Stromal cell of bone marrow (primary cell): Measurements from ENCODE around the gene BBS9.

Experiments used
- DNase-seq: peaks from one replicate; pipeline ENCODE4 v3.0.0-alpha.2; 2012; ENCODE audit warnings: low read depth

BBS9 gene

DNA sequence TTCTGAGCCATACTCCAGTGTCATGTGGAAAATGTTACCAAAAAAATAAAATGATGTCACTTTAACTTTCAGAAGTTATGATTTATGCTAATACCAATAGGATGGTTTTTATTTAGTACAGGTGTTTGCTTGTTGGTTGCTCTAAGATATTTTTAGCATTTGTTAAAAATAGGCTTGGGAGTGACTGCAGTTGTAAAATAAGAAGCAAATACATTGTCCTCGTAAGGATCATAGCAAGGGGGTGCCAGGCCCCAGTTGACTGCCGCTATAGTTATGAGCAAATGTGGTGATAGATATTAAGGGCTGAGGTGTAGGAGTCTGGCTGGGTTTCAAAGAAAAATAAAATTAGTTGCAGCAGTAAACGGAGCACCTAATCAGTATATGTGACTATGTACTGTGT lies 421.6 kb downstream of the BBS9 start:
- no peak for DNase-seq

GRCh38 chr7:33554046-33554445 lies 424.7 kb downstream of the BBS9 start:
- no peak for DNase-seq

DNA sequence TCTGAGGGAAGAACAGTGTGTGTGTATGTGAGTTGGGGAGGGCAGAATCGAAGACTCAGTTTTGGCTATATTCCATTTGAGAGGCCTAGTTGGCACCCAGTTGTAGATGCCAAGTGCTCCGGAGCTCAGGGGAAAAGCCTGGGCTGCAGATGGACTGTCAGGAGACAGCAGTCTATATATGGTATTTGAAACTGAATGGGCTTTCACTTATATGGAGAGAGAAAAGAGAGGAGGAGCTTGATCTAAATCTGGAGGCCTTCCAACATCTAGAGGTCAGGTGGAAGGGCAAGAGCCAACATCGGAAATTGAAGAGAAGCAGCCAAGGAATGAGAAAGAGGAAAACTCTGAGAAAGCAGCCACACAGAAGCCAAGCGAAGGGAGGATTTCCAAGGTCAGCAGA lies 425.2 kb downstream of the BBS9 start:
- DNase-seq = no peak

DNA sequence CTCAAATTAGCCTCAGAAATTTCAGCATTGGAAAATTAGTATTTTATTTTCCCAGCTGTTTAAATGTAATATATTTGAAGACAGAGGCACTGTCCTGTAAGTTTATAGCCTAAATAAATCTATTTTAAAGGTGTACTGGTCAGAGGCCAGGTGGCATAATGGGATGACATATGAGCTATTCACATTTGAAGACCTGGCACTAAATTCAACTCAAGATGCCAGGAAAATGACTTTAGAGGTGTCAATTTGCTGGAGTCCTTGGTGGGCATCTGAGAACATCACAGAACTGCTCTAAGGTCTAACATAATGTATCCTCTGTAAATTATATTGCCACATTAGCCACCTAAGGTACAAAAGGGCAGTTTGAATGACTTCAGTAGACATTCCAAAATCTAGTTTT lies 427.1 kb downstream of the BBS9 start:
- no peak for DNase-seq

- no peak for DNase-seq
These were observed 429.4 kb downstream of the BBS9 start for GRCh38 chr7:33558549-33559323.

- no peak for DNase-seq
These were observed 430.0 kb downstream of the BBS9 start for GRCh38 chr7:33559324-33559710.

GRCh38 chr7:33562996-33563395 lies 433.6 kb downstream of the BBS9 start:
- DNase-seq = no peak

DNA sequence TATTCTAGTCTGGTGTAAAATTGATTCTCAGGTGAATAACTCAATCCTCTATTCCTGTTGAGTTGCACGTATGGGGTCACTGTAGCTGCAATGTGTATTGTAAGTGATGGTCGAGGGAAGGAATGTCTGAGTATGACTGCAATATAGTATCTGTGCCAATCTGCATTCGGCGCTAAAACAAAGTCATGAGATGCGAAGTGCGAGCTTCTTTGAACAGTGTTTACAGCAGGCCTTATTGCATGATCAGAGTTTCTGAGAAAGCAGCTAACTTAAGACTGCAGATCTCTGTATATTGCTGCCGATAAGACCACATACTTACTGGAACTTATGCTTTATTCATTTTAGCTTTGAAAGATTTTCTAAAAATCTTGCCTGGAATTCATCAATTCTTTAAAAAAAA lies 434.3 kb downstream of the BBS9 start:
- DNase-seq = no peak

DNA sequence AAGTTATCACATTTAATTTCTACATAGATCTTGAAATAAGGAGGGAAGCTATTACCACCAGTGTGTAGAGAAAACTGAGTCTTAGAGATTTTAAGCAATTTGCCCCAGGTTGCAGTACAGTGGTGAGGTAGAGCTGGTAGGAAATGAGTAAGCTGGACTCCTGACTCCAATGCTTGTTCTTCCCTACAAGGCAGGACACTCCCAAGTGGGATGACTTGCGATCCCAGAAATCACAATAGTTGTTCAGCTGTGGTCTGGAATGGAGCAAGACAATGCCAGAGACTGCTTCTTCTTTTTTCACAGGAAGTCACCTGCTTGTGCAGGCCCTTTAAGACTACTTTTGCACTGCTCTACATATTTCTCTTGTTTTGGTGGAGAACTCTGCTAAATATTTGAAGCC lies 448.8 kb downstream of the BBS9 start:
- DNase-seq = peak; percentile 6

DNA sequence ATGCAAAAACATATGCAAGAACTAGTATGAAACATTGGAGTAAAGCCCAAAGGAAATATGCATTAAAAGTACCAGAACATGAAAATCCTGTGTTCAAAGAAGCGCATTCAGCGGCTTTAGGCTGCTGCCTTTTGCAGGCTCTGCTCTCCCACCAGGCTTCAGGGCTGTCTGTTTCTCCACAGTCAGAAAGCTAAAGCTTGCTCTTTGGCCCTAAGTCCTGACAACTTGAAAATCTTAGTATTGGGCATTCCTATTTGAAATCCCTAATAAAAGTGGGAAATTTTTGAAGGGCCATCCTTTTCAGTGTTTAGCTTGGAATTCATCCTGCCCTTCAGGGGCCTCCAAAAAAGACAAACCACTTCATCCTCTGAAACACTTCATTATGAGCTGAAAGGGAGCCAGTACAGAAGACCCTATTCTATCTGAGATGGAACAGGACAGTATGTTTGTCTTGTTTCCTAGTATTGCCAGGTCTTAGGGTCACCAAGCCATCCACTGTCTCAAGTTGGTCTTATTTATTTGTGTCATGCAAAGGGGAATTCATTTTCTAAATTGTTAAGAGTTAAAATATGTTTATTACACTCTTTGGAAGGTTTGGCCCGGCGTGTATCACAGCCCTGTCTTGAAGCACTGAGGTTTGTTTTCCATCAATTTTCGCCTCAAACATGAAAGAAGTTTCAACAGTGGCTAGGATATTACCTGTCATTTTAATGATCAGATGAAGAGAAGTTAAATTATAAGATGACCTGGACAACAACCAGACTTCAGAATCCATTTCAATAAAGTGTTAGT lies 449.7 kb downstream of the BBS9 start:
- no peak for DNase-seq

- no peak for DNase-seq
These were observed 450.3 kb downstream of the BBS9 start for GRCh38 chr7:33579673-33579960.

DNA sequence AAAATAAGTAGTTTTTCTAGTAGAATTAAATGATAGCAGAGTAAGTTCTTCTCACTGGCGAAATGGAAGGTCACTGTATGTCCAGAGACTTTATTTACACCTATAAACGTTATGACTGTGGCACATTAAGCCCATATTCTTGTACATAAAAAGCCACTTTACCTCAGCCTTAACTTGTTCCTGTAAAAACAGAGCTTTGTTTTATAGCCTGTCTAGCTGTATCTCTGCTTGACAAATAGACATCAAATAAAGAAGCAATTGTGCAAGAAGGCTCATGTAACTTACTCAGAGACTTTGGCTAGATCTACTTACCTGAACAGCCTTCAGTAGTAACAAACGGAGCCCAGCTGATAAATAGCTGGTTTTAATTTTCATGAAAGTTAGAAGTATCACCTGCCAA lies 451.9 kb downstream of the BBS9 start:
- DNase-seq = no peak

DNA sequence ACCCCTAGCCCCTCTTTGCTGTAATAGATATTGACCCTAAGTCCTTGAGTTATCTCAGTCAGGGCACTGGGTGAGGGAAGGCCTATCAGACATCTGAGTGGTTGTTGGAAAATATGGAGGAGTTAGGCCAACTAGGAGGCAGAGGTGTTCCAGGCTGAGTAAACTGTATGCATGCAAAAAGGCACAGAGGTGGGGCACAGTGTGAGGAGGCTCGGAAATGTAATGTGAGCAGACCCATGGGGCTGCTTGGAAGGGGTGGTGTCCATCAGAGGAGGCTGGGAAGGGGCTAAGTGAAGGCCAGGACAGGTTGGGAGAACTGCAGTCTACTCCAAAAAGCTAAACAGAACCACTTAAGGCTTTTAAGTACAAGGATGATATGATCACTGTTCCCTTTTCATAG lies 452.7 kb downstream of the BBS9 start:
- DNase-seq = no peak

DNA sequence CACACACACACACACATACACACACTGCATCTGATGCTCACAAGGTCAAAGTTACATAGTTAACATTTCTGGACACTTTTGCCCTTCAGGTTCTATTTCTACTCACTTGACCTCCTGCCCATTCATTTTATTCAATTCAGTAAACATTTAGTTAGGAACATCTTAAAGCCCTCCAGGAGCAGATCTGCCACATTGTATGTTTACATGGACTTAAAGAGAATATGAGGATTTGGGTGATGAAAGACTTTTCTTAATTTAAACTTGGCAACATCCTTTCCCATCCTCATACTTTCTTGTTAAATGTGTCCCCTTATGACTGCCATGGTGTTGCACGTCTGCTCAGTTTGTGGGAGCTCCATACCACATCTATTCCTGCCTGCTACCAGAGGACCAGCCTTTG lies 453.2 kb downstream of the BBS9 start:
- DNase-seq = no peak

- no peak for DNase-seq
These were observed 460.5 kb downstream of the BBS9 start for GRCh38 chr7:33589911-33590310.

GRCh38 chr7:33590916-33591315 lies 461.6 kb downstream of the BBS9 start:
- no peak for DNase-seq

DNA sequence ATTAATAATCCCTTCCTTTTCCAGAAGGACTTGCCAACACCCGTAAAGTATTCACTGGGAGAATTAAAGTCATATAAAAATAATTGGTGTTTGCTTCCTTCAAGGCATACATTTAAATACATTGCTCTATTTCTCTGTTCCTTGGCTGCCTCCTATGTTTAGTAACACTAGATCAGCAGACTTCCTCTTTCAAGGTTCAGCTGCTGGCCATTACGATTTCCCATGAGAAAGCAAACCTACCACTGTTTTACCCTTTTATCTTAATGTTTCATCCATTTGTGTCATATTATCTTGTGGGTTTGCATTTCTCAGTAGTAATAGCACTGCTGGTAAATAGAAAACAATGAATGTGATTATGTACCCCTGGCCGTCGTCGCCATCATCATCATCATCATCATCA lies 462.1 kb downstream of the BBS9 start:
- DNase-seq = no peak

DNA sequence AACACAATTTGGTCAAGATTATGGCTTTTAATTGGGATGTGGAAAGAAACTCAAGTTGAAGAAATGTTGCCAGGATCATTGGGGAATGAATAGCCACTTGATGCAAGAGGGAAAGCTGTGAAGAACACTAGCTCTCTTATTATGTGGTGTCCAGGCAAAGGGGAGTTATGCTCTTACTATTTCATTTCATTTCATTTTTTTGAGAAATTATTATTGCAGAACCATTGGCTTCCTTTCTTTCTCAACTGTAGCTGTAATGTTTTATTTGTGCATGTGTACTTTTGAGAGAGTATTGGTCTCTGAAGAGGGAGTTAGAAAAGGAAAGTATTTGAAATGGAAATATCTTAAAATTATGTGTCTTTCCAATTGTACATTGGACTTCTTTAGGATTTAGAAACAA lies 463.4 kb downstream of the BBS9 start:
- DNase-seq = no peak

- no peak for DNase-seq
These were observed 464.2 kb downstream of the BBS9 start for GRCh38 chr7:33593611-33594010.

DNA sequence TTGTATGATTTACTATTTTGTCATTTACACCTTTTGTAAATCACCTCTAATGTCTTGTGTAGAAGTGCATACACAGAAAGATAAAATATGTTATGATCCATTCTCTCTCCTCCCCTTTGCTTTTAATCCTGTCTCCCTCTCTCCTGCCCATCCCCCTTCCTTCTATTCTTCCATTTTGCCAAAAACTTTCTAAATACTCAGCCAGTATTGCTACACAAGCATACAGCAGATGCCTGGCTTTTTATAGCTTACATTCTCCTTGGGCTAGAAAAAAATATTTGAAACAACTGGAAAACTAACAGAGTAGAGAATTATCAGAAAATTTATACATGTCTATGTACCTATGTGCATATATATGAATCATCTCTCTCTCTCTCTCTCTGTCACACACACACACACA lies 467.3 kb downstream of the BBS9 start:
- DNase-seq = no peak

DNA sequence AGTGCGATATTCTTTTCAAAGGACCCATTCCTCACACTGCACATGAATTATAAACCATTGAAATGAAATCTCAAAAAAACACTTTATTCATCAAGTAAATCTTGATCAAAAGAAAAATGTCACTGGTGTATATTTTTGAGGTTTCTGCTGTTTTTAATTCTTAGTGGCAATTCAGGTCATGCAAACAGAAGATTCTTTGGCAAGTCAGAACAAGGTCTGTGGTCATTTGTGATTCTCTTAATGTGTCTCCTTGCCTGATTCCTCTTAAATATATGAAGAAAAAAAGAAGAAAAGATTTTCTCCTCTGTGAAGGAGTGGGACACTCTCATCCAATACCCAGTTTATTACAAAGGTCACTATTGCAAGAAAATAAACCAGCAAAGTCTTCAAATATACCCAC lies 467.8 kb downstream of the BBS9 start:
- no peak for DNase-seq

DNA sequence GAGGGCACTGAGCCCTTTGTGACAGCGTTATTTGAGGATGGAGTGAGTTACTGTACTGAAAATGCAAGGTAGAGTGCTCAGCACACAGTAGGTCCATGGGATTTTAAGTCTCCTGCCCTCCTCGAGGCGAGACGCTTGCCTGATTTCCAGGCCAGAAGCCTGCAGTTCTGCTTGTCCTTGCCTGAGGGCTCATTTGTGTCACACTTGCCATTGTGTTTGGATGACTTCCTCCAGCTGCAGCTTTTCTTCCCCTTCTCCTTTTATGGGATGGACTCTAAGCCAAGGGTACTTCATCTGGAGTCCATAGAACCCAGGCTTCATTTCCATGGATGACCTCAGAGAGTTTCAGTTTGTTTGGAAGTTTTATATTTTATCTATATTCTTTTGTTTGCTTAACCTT lies 471.7 kb downstream of the BBS9 start:
- no peak for DNase-seq

GRCh38 chr7:33601884-33602283 lies 472.5 kb downstream of the BBS9 start:
- DNase-seq = no peak

DNA sequence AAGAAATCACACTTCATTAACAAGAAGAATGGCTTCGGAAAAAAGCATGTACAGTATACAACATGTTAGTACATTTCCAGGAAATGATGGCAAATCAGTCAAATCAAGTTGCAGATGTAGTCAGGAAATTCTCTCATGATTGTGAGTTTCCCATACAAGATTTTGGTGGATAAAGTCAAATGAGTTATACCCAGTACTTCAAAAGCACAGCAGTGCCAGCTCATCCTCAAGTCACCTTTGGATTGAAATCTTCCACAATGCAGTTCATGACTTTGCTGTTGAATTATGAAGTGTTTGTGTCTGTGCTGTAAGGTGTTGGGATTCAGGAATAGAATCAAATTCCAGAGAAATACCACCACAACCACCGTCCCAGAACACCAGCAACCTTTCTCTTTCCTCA lies 474.7 kb downstream of the BBS9 start:
- no peak for DNase-seq
